Breast epithelium (tissue), 4 donors: Measurements from ENCODE around the gene MB21D2. TPM values are rescaled to one million over a fixed set of nuclear protein-coding genes. Genes with fewer than 3 reads are reported as not detected.
"Not testable (repeated sequence)": the region's sequence is repeated elsewhere in the genome, so short reads cannot be mapped to it uniquely, and the experiment has no call there.

ENCODE experiments used
- DNase-seq, 2 donors: peaks; one replicate each; pipeline ENCODE4 v3.0.0-alpha.2; 2019; ENCODE audit warnings: low spot score in 2 of 2
- H3K27ac ChIP-seq, 2 donors: fragments of 200-600 bp; sonication (generic) in 1 of 2; one replicate each; pipeline ENCODE4 v1.5.1; 2016 to 2019; ENCODE audit warnings: mild to moderate bottlenecking in 1 of 2
- H3K27me3 ChIP-seq, 2 donors: fragments of 200-600 bp; sonication (generic) in 1 of 2; one replicate each; pipeline versions ENCODE4 v1.5.1 to v1.6.0; 2017 to 2019; ENCODE audit warnings: control low read depth in 1 of 2, mild to moderate bottlenecking in 1 of 2
- H3K36me3 ChIP-seq: fragments of 200-600 bp; one replicate; pipeline ENCODE4 v1.5.1; 2019
- H3K4me1 ChIP-seq, 2 donors: fragments of 200-600 bp; sonication (generic); one replicate each; pipeline ENCODE4 v1.5.1; 2016 to 2019; ENCODE audit warnings: control low read depth in 1 of 2
- H3K4me3 ChIP-seq, 3 donors: fragments of 200-600 bp; sonication (generic); 1 replicate in 2 of 3; 2 replicates in 1 of 3; pipeline ENCODE4 v1.5.1; 2016 to 2019; ENCODE audit warnings: mild to moderate bottlenecking in 3 of 3, moderate library complexity in 2 of 3
- H3K9me3 ChIP-seq, 2 donors: fragments of 200-600 bp; sonication (generic) in 1 of 2; one replicate each; pipeline ENCODE4 v1.5.1; 2016 to 2019; ENCODE audit warnings: control low read depth in 1 of 2
- CTCF ChIP-seq, 3 donors: fragments of 450-650 bp; IDR thresholded peaks; one replicate each; pipeline ENCODE4 v1.5.1; 2016 to 2017; ENCODE audit warnings: antibody characterized with exemption in 3 of 3, mild to moderate bottlenecking in 3 of 3, moderate library complexity in 3 of 3
- POLR2A ChIP-seq: fragments of 450-650 bp; IDR thresholded peaks from one replicate; pipeline ENCODE4 v1.6.1; 2016; ENCODE audit warnings: antibody characterized with exemption, mild to moderate bottlenecking, moderate library complexity
- POLR2AphosphoS5 ChIP-seq, 3 donors: sonication (generic); formaldehyde crosslinking; IDR thresholded peaks; one replicate each; pipeline ENCODE4 v1.6.1; 2017; ENCODE audit warnings: antibody characterized with exemption in 3 of 3
- intact Hi-C: fragments of 100-400 bp; cut with DNase I; formaldehyde crosslinking; loops from one replicate; pipeline ENCODE4 v1.15.1; 2023; ENCODE audit warnings: low total_unique reads
- total RNA-seq, 3 donors: library from RNA; depleted of rRNA; stranded (reverse); fragments of >200 nt; gene quantifications; one replicate each; pipeline ENCODE4 v1.1.0, GENCODE V29; 2016

MB21D2 gene, protein sequence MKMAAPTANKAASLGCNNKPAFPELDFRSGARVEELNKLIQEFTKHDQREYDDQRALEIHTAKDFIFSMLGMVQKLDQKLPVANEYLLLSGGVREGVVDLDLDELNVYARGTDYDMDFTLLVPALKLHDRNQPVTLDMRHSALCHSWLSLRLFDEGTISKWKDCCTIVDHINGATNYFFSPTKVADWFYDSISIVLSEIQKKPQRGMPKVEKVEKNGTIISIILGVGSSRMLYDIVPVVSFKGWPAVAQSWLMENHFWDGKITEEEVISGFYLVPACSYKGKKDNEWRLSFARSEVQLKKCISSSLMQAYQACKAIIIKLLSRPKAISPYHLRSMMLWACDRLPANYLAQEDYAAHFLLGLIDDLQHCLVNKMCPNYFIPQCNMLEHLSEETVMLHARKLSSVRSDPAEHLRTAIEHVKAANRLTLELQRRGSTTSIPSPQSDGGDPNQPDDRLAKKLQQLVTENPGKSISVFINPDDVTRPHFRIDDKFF
- 10 to 100 TPM in 1 of 3 donors, 1 to 10 TPM in 2; 4.0 to 11.9 (median 6.2) TPM for total RNA-seq

DNA sequence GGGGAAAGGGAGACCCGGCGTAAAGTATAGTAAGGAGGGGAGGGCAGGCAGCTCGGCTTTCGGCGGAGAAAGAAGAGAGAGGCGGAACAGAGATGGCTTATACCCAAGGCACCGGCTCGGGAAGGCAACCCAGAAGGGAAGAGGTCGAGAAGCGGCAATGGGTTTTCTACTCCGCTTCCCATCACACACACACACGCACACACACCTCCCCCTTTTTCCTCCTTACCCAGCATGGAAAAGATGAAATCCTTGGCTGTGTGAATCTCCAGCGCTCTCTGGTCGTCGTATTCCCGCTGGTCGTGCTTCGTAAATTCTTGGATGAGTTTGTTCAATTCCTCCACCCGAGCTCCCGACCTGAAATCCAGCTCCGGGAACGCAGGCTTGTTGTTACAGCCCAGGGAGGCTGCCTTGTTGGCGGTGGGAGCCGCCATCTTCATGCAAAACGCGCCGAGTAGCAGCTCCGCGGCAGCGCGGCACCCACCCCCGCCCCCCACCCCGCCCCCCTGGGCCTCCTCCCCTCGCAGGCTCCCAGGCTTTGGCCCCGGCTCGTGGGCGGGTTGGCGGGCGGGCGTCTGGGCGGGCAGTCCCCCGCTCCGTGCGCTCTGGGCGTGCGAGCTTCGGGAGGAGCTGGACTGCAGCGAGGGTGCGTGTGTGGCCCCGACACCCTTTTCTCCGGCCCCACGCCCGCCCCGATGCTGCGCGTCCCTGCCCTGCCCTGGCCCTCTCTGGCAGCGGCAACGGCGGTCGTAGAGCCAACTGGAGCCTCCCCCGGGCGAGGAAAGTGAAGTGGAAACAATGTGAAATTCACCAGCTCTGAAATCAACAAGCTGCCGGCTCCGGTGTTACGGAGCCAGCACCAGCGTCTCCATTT is at the start of gene MB21D2:
Gene MB21D2 (minus strand): TSS at position 453 of the 871 bp plus-strand sequence. CDS start 16 bp downstream, at position 437.
- Histone ChIP-seq H3K27me3 (no peaks in the 10 kb centered on the region), H3K9me3 (no peaks in the 10 kb centered on the region), H3K4me3 (peak within 1 kb of the TSS; percentile 80 to 85 (median 83)), H3K36me3 (no peaks in the 10 kb centered on the region), H3K4me1 (no peaks in the 10 kb centered on the region), H3K27ac (peak within 1 kb of the TSS; percentile 89 to 95)
- intact Hi-C loops: no loop called here
- peak; percentile 43 to 58 for DNase-seq
- TF ChIP-seq CTCF (IDR thresholded peaks at IDR 0.05) (no peak), POLR2A (no peak), POLR2AphosphoS5 (IDR thresholded peaks at IDR 0.05) (peak; percentile 27 to 62 (median 57))

GRCh38 chr3:192964959-192965719 is 47.5 kb upstream of the MB21D2 start:
- H3K27ac ChIP-seq, intact Hi-C loops, H3K4me3 ChIP-seq, H3K36me3 ChIP-seq, H3K9me3 ChIP-seq, DNase-seq, H3K27me3 ChIP-seq, H3K4me1 ChIP-seq: not testable (repeated sequence)

DNA sequence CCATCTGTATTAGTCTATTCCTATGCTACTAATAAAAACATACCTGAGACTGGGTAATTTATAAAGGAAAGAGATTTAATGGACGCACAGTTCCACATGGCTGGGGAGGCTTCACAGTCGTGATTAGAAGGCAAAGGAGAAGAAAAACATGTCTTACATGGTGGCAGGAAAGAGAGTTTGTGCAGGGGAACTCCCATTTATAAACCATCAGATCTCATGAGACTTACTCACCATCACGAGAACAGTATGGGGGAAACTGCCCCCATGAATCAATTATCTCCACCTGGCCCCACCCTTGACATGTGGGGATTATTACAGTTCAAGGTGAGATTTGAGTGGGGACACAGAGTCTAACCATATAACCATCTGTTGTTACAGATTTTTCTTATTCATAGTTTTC is 42.1 kb upstream of the MB21D2 start:
- no peak overlapping the region for H3K27ac ChIP-seq
- TF ChIP-seq POLR2AphosphoS5 (IDR thresholded peaks at IDR 0.05): no peak
- no peak for TF ChIP-seq POLR2A
- TF ChIP-seq CTCF (IDR thresholded peaks at IDR 0.05): no peak
- no peak overlapping the region for H3K4me3 ChIP-seq
- no peaks in the 10 kb centered on the region for H3K27me3 ChIP-seq
- intact Hi-C loops: no loop called here
- no peaks in the 10 kb centered on the region for H3K4me1 ChIP-seq
- H3K9me3 ChIP-seq: no peaks in the 10 kb centered on the region
- H3K36me3 ChIP-seq: no peaks in the 10 kb centered on the region
- DNase-seq: no peak

GRCh38 chr3:192958219-192958872 is 40.7 kb upstream of the MB21D2 start:
- Histone ChIP-seq H3K4me3 (no peak overlapping the region), H3K27me3 (no peaks in the 10 kb centered on the region), H3K9me3 (no peaks in the 10 kb centered on the region), H3K4me1 (no peaks in the 10 kb centered on the region), H3K36me3 (no peaks in the 10 kb centered on the region), H3K27ac (peak overlapping the region in 1 of 2 donors; percentile 80)
- DNase-seq: no peak
- intact Hi-C loops: no loop called here
- TF ChIP-seq POLR2AphosphoS5 (IDR thresholded peaks at IDR 0.05): no peak

DNA sequence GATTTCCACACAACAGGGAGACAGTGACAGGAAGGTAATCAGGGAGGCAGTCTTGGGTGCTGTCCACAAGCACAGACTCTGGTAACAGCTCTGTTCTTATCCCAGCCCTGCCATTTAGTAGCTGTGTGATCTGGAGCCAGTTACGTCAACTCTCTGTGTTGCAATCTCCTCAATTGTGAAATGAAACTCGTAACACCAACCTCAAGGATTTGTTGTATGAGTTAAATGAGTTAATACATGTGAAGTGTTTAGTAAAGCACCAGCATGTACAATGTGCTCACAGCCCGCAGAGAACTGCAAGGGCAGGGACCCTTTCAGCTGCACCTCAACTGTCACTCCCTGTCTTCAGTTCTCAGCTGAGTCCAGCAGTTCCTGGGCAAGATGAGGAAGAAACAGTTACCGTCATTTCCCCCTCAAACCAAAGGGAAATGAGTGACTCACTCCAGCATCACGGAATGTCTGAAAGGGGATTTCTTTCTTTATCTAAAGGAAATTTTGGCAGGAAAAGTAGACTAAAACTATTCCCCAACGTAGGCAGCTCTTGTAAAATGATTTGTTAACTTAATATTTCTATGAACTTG is 39.9 kb upstream of the MB21D2 start:
- Histone ChIP-seq H3K27ac (peak overlapping the region; percentile 43 to 80), H3K36me3 (no peaks in the 10 kb centered on the region), H3K9me3 (no peaks in the 10 kb centered on the region), H3K27me3 (no peaks in the 10 kb centered on the region), H3K4me3 (peak overlapping the region in 1 of 3 donors; percentile 11), H3K4me1 (no peaks in the 10 kb centered on the region)
- intact Hi-C loops: no loop called here
- TF ChIP-seq POLR2AphosphoS5 (IDR thresholded peaks at IDR 0.05): peak in 1 of 3 donors; percentile 51
- no peak for TF ChIP-seq CTCF (IDR thresholded peaks at IDR 0.05)
- no peak for DNase-seq
